DMS153 (cell line): Measurements from ENCODE around the gene DIS3L.
"Not testable (repeated sequence)": the region's sequence is repeated elsewhere in the genome, so short reads cannot be mapped to it uniquely, and the experiment has no call there.

Experiments used
- DNase-seq: peaks from one replicate; lab custom pipeline; 2025; lab: John Stamatoyannopoulos, UW

The DIS3L gene

DNA sequence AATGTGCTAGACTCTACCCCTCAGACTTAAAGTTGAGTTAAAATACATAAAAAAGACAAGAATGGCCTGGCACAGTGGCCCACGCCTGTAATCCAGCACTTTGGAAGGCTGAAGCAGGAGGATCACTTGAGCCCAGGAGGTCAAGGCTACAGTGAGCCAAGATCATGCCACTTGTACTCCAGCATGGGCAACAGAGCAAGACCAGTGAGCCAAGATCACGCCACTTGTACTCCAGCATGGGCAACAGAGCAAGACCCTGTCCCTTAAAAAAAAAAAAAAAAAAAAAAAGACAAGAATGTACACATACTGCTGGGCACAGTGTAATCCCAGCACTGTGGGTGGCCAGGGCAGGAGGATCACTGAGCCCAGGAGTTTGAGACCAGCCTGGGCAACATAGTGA is 17.4 kb downstream of the DIS3L start:
- DNase-seq, result no peak

- no peak for DNase-seq
Observed at GRCh38 chr15:66312144-66312543, 18.8 kb downstream of the DIS3L start.

DNA sequence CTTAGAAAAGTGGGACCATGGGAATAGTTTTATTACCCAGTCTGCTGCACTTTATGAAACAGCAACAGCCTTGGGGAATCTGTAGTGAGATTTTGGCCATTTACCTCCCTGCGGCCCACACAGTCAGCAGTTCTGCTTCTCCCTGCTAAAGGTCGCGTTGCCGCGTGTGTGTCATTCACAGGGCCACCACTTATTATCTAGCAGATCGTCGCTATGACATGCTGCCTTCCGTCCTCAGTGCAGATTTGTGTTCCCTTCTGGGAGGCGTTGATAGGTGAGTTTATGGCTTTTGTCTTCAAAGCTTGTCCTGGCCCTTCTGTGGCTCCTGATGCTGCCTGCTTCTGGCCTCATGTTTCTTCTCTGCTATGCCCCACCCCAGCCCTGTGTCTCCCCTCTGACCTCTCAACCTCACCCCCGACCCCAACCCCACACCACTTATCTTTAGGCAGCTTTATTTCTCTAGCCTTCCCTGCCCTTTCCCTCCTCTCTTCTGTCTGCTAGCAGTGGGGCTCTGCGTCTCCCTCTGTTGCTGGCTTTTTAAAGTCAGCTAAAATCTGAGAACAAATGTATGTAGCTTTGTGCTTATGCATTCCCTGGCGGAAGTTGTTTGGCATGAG is 30.1 kb downstream of the DIS3L start:
- no peak for DNase-seq

GRCh38 chr15:66326051-66326450 is 32.7 kb downstream of the DIS3L start:
- DNase-seq, result no peak

DNA sequence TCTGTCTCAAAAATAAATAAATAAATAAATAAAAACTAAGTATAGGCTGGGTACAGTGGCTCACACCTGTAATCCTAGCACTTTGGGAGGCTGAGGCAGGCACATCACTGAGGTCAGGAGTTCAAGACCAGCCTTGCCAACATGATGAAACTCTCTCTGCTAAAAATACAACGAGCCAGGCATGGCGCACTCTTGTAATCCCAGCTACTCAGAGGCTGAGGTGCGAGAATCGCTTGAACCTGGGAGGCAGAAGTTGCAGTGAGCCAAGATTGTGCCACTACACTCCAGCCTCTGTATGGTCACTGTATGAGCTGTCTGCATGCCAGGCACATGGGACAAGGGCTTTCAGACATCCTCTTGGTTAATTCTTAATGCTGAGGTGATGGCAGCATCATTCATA is 34.4 kb downstream of the DIS3L start:
- DNase-seq, result no peak

GRCh38 chr15:66328771-66329170 is 35.4 kb downstream of the DIS3L start:
- no peak for DNase-seq

GRCh38 chr15:66348530-66348929 is 55.2 kb downstream of the DIS3L start:
- not testable (repeated sequence) for DNase-seq

DNA sequence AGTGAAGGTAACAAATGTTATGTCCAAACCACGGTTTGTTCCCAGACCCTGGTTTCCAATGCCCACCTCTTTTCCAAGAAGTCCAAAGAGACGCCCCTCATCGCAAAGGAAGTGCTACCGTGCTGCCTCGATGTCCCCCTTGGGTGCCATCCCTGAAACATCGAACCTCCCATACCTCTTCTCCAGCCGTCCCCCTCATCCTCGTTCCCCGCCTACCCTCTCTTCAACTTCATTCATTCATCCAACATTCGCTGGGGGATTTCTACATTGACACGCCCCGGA is 62.6 kb downstream of the DIS3L start:
- no peak for DNase-seq

- DNase-seq, result peak; percentile 77
Observed at GRCh38 chr15:66356359-66357236, 63.2 kb downstream of the DIS3L start, which contains the start of gene TIPIN. Gene TIPIN, minus strand, starts transcription at chr15:66356685. Its CDS starts 3,738 bp downstream, at chr15:66352947.

GRCh38 chr15:66359740-66360139 is 66.4 kb downstream of the DIS3L start:
- DNase-seq, result no peak

DNA sequence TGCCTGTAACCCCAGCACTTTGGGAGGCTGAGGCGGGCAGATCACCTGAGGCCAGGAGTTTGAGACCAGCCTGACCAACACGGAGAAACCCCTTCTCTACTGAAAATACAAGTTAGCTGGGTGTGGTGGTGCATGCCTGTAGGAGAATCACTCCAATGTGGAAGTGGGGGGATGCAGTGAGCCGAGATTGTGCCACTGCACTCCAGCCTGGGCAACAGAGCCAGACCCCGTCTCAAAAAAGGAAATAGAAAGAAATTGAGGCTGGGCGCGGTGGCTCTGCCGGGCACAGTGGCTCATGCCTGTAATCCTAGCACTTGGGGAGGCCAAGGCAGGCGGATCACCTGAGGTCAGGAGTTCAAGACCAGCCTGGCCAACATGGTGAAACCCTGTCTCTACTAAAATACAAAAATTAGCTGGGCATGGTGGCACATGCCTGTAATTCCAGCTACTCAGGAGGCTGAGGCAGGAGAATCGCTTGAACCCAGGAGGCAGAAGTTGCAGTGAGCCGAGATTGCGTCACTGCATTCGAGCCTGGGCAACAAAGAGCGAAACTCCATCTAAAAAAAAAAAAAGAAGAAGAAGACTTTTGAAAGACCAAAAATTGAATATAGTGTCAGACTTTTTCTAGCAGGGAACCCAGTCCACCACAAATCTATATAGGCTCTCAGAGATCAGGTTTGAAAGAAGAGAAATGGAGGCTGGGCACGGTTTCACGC is 68.5 kb downstream of the DIS3L start:
- DNase-seq, result not testable (repeated sequence)

GRCh38 chr15:66362776-66363175 is 69.4 kb downstream of the DIS3L start:
- no peak for DNase-seq

- no peak for DNase-seq
Observed at GRCh38 chr15:66364944-66365528, 71.7 kb downstream of the DIS3L start.

DNA sequence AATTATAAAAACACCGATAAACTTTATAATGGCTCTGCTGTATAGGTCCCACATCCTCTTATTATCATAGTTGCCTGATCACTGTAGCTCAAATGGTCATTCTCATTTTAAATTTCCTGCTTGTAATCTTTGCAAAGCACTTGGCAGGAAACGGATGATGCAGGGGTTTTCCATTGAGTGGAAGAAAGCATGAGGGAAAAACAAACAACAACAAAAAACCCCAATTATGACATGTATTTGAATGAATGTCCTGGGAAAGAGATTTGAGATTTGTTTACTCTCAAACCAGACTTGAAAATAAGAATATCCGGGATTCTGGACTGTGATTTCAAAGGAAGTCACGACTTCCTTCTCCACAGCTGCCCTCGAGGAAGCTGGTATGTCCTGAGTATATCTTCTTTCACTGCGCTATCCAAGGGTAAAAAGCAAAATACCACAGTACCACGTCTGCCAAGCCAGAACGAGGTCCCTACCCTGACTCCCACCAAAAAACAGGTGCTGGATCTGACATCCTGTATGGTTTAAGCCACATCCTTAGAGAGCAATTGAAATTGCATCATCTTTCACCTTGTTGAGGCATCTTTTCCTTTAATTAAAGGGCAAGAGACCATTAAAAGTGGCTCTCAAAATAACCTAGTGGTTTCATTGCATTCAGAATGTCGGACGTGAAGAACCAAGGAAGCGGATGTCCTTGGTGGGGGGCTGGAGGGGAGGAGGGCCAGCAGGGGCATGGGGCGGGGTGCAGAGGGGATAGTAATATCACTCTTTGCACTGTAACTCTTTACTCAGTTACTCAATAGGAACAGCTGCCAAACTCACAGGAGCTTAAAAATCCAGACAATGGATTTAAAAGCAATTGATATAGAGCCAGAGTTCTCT is 76.6 kb downstream of the DIS3L start:
- DNase-seq, result peak; percentile 45

- DNase-seq, result no peak
Observed at GRCh38 chr15:66374179-66374578, 80.8 kb downstream of the DIS3L start.

DNA sequence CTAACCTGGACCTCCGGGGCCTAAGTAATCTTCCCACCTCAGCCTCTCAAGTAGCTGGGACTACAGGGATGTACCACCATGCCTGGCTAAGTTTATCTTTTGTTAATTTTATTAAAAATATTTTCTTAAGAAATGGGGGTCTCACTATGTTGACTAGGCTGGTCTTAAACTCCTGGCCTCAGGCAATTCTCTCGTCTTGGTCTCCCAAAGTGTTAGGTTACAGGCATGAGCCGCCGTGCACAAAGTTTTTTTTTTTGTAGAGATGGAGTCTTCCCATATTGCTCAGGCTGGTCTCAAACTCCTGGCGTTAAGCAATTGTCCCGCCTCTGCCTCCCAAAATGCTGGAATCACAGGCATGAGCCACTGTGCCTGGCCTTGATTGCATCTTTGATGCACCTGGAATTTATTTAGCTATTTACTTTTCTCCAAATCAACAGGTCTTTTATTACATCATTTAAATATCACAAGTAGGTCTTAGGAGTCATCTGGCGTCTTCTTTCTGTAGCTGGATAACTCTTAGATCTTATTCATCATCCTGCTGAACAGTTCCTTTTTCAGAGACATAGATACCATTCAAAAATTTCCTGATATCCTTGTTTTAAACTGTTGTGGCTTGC is 85.6 kb downstream of the DIS3L start:
- no peak for DNase-seq

DNA sequence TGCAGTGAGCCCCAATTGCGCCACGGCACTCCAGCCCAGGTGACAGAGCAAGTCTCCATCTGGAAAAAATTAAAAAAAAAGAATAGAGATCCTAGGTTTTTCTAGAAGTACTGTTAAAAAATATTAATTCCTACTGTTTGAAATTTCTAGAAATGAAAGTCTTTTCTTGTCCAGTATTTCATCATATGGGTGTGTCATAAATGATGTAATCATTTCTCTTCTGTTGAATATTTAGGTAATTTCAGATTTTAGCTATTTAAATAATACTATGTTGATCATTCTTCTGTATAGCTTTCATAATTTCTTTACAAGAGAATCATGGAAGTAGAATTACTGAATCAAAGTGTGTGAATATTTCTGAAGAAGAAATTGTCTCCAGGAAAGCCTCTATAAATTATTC is 88.0 kb downstream of the DIS3L start:
- DNase-seq, result not testable (repeated sequence)
